ENCODE data around the gene PPP2R3B. TPM values are rescaled to one million over a fixed set of nuclear protein-coding genes. Genes with fewer than 3 reads are reported as not detected.

The PPP2R3B gene
- total RNA-seq, 4 donors from 2014 or later: 4.5 to 12.0 (median 5.7) TPM

DNA sequence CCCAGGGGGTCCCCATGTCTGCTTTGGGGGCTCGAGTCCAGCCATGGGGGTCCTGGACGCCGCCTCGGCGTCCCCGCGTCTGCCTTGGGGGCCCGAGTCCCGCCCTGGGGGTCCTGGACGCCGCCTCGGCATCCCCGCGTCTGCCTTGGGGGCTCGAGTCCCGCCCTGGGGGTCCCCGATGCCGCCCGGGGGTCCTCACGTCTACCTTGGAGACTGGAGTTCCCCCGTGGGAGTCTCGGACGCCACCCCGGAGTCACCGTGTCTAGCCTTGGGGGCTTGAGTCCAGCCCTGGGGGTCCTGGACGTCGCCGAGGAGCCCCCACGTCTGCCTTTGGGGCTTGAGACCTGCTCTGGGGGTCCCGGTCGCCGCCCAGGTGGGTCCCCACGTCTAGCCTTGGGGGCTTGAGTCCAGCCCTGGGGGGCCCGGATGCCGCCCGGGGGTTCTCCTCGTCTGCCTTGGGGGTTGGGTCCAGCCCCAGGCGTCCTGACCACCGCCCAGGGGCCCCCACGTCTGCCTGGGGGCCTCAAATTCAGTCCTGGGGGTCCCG, 67.1 kb downstream of the PPP2R3B start:
- ATAC-seq (ENCODE audit: low FRiP score) (no peak), DNase-seq (ENCODE audit: low spot score) (no peak)
- TF ChIP-seq, protein P1, sequence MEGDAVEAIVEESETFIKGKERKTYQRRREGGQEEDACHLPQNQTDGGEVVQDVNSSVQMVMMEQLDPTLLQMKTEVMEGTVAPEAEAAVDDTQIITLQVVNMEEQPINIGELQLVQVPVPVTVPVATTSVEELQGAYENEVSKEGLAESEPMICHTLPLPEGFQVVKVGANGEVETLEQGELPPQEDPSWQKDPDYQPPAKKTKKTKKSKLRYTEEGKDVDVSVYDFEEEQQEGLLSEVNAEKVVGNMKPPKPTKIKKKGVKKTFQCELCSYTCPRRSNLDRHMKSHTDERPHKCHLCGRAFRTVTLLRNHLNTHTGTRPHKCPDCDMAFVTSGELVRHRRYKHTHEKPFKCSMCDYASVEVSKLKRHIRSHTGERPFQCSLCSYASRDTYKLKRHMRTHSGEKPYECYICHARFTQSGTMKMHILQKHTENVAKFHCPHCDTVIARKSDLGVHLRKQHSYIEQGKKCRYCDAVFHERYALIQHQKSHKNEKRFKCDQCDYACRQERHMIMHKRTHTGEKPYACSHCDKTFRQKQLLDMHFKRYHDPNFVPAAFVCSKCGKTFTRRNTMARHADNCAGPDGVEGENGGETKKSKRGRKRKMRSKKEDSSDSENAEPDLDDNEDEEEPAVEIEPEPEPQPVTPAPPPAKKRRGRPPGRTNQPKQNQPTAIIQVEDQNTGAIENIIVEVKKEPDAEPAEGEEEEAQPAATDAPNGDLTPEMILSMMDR (IDR thresholded peaks at IDR 0.05): no peak

- peak; percentile 99 for DNase-seq (ENCODE audit: low spot score)
- ATAC-seq (ENCODE audit: low FRiP score): peak; percentile 92
- TF ChIP-seq, protein P1 (IDR thresholded peaks at IDR 0.05): peak in 1 of 3 donors; percentile 17
Observed at GRCh38 chrX:318739-319578, 67.7 kb downstream of the PPP2R3B start, which contains the start of gene GTPBP6. Gene GTPBP6 (minus strand): TSS chrX:318796. CDS start chrX:318787, 9 bp downstream.

DNA sequence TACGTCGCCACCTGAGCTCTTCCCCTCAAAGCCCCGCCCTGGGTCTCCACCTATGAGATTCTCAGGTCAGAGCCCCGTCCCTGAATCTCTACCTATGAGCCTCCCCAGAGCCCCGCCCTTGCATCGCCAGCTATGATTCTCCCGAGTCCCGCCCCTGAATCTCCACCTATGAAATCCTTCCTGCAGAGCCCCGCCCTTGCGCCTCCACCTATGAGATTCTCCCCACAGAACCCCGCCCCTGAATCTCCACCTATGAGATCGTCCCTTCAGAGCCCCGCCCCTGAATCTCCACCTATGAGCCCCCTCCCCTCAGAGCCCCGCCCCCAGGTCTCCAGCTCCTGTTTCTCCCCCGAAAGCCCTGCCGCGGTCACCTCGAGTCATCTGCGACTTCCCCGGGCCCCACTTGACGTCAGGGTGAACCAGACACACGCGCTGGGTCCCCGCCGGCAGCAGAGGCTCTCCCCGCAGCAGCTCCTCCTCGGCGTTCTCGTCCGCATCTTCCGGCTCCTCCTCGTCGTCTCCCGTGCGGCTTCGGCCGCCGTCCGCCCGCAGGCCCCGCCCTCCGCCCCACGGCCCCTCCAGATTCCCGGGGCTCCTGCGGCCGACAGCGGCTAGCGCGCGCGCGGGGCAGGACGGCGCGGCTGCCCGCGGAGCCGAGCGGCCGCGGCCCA, 68.5 kb downstream of the PPP2R3B start:
- TF ChIP-seq, protein P1 (IDR thresholded peaks at IDR 0.05): no peak

GRCh38 chrX:317424-318067, 69.2 kb downstream of the PPP2R3B start:
- DNase-seq (ENCODE audit: low spot score) (peak; percentile 54), ATAC-seq (ENCODE audit: low FRiP score) (peak; percentile 0)
- TF ChIP-seq, protein P1 (IDR thresholded peaks at IDR 0.05): no peak

More for the DNA sequence above, 68.5 kb downstream of the PPP2R3B start:
- DNase-seq (ENCODE audit: low spot score) (peak; percentile 96), ATAC-seq (ENCODE audit: low FRiP score) (peak; percentile 93)

DNA sequence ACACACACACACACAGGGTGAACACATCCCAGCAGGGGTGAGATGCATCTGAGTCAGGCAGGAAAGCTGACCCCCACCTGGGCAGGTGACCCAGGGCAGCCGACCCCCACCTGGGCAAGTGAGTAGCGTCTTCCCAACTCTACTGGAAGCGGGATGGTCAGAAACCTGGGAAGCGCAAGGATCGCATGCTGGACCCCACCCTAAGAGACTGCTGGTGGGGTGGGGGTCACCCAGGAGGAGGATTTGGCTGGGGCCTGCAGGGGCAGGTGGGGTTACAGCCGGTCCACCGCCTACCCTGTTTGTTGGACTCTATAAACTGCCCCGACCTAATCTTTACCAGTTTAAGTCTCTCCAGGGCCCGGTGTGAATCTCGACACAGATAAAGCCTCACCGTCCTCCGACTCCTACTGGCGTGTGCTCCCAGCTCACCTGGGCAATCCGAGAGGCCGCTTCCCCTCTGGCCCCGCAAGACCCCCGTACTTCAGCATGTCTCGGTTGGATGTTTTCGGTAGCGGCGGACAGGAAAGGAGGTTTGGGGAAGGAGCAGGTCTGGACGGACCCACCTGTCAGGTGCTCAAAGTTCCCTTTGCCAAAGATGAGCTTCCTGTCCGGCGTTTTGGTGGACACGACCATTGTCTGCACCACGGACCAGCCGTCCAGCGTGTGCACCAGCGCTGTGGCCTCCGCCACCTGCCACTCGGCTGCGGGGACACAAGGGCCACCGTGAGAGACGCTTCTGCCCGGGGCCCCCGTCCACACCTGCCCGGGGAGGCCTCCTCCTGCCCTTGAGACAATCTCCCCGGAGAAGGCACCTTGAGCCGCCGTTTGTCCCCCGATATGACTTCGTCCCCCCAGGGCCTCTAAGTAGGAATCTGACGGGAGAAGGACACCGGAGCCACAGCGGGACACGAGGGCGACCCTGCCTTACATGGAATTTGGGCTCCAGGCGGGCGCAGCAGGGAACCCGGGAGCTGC, 70.1 kb downstream of the PPP2R3B start:
- TF ChIP-seq, protein P1 (IDR thresholded peaks at IDR 0.05): no peak
- ATAC-seq (ENCODE audit: low FRiP score): no peak
- DNase-seq (ENCODE audit: low spot score): no peak
